Measurements from ENCODE around the gene MTAP.

DNA sequence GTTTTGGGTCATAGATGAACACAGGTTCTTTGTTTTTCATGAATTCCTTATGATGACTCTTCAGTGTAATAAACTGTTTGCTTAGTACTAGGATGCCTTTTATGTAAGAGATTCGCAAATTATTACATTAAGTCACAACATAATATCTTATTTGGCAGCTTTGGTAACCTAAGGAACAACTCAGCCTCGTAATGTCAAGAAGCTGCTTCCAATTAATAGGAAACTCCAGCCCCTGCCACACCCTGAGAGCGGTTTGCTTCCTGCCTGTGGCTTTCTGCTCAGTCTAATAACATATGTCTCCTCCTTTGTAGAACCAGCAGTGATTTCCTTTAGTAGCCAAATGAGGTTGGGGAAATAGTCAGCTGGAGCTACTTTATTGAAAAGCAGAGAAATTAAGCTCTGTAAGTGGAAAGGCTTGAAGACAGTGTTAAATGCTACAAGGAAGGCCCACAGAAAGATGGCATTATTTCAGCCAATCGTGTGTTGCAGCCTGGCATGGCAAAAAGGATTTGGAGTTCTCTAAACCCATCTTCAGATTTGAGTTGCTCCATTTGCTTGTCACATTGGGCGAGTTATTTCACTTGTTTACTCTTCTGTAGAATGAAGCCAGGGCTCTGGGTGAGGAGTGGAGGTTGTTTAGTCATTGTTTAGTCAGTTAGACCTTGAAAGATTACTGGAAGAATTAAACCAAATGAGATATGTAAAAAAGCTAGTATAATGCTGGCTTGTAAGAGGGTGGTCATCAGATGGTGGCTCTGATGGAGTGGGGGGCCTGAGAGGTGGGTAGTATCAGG lies 54.1 kb downstream of the MTAP start:
- TF ChIP-seq, protein P1, sequence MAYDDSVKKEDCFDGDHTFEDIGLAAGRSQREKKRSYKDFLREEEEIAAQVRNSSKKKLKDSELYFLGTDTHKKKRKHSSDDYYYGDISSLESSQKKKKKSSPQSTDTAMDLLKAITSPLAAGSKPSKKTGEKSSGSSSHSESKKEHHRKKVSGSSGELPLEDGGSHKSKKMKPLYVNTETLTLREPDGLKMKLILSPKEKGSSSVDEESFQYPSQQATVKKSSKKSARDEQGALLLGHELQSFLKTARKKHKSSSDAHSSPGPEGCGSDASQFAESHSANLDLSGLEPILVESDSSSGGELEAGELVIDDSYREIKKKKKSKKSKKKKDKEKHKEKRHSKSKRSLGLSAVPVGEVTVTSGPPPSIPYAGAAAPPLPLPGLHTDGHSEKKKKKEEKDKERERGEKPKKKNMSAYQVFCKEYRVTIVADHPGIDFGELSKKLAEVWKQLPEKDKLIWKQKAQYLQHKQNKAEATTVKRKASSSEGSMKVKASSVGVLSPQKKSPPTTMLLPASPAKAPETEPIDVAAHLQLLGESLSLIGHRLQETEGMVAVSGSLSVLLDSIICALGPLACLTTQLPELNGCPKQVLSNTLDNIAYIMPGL (CRISPR knock-in tag; IDR thresholded peaks at IDR 0.05), result no peak
- TF ChIP-seq MYBL2 (CRISPR knock-in tag; IDR thresholded peaks at IDR 0.05), result no peak
